IPS DF 4.7 (cell line): Measurements from ENCODE around the gene ZNF407.

Source experiments
- DNase-seq: peaks from one replicate; pipeline ENCODE4 v3.0.0-alpha.2; 2013; ENCODE audit warnings: low spot score; ENCODE audit errors: extremely low read depth

ZNF407 gene

GRCh38 chr18:74674487-74674886 lies 76.8 kb downstream of the ZNF407 start:
- DNase-seq, result no peak

- DNase-seq, result no peak
These were observed 81.5 kb downstream of the ZNF407 start for GRCh38 chr18:74679006-74679678.

GRCh38 chr18:74679679-74680076 lies 82.0 kb downstream of the ZNF407 start:
- DNase-seq, result no peak

GRCh38 chr18:74682141-74682990 lies 84.7 kb downstream of the ZNF407 start:
- no peak for DNase-seq

- no peak for DNase-seq
These were observed 85.3 kb downstream of the ZNF407 start for GRCh38 chr18:74682991-74683297.

GRCh38 chr18:74683573-74683972 lies 85.9 kb downstream of the ZNF407 start:
- no peak for DNase-seq

- no peak for DNase-seq
These were observed 91.6 kb downstream of the ZNF407 start for GRCh38 chr18:74689251-74689650.

- no peak for DNase-seq
These were observed 94.8 kb downstream of the ZNF407 start for GRCh38 chr18:74692367-74693013.

- DNase-seq, result no peak
These were observed 96.8 kb downstream of the ZNF407 start for GRCh38 chr18:74694436-74694835.

- no peak for DNase-seq
These were observed 97.5 kb downstream of the ZNF407 start for GRCh38 chr18:74695170-74695569.

- DNase-seq, result no peak
These were observed 101.2 kb downstream of the ZNF407 start for GRCh38 chr18:74698881-74699280.

GRCh38 chr18:74699455-74699854 lies 101.8 kb downstream of the ZNF407 start:
- no peak for DNase-seq

- no peak for DNase-seq
These were observed 105.3 kb downstream of the ZNF407 start for GRCh38 chr18:74702950-74703349.

GRCh38 chr18:74708169-74708568 lies 110.5 kb downstream of the ZNF407 start:
- DNase-seq, result no peak

- no peak for DNase-seq
These were observed 111.8 kb downstream of the ZNF407 start for GRCh38 chr18:74709452-74709851.

GRCh38 chr18:74714120-74714519 lies 116.5 kb downstream of the ZNF407 start:
- no peak for DNase-seq

GRCh38 chr18:74714791-74715190 lies 117.1 kb downstream of the ZNF407 start:
- DNase-seq, result no peak

GRCh38 chr18:74715306-74715705 lies 117.6 kb downstream of the ZNF407 start:
- no peak for DNase-seq

GRCh38 chr18:74715865-74716712 lies 118.4 kb downstream of the ZNF407 start:
- no peak for DNase-seq

GRCh38 chr18:74718312-74718711 lies 120.6 kb downstream of the ZNF407 start:
- no peak for DNase-seq

- no peak for DNase-seq
These were observed 124.6 kb downstream of the ZNF407 start for GRCh38 chr18:74722237-74722636.

- no peak for DNase-seq
These were observed 126.5 kb downstream of the ZNF407 start for GRCh38 chr18:74724186-74724585.
